IPS-18a (cell line): ENCODE results near the gene TSPEAR.
"Not testable (repeated sequence)": the region's sequence is repeated elsewhere in the genome, so short reads cannot be mapped to it uniquely, and the experiment has no call there.

Source experiments
- H3K27ac ChIP-seq: one replicate; pipeline ENCODE4 v1.5.1; 2013; ENCODE audit warnings: low read length
- H3K27me3 ChIP-seq: one replicate; pipeline ENCODE4 v1.6.1; 2013; ENCODE audit warnings: mild to moderate bottlenecking, low read length; ENCODE audit not compliant: control insufficient read depth, insufficient read depth
- H3K36me3 ChIP-seq: one replicate; pipeline ENCODE4 v1.6.1; 2013; ENCODE audit warnings: low read depth, low read length; ENCODE audit not compliant: control insufficient read depth
- H3K4me1 ChIP-seq: one replicate; pipeline ENCODE4 v1.6.1; 2013; ENCODE audit warnings: low read depth, low read length; ENCODE audit not compliant: control insufficient read depth
- H3K4me3 ChIP-seq: one replicate; pipeline ENCODE4 v1.5.1; 2013; ENCODE audit warnings: low read length
- H3K9ac ChIP-seq: one replicate; pipeline ENCODE4 v1.6.1; 2013; ENCODE audit warnings: mild to moderate bottlenecking, low read length, moderate library complexity
- H3K9me3 ChIP-seq: one replicate; pipeline ENCODE4 v1.6.1; 2013; ENCODE audit warnings: low read depth, low read length; ENCODE audit not compliant: control insufficient read depth

The TSPEAR gene

DNA sequence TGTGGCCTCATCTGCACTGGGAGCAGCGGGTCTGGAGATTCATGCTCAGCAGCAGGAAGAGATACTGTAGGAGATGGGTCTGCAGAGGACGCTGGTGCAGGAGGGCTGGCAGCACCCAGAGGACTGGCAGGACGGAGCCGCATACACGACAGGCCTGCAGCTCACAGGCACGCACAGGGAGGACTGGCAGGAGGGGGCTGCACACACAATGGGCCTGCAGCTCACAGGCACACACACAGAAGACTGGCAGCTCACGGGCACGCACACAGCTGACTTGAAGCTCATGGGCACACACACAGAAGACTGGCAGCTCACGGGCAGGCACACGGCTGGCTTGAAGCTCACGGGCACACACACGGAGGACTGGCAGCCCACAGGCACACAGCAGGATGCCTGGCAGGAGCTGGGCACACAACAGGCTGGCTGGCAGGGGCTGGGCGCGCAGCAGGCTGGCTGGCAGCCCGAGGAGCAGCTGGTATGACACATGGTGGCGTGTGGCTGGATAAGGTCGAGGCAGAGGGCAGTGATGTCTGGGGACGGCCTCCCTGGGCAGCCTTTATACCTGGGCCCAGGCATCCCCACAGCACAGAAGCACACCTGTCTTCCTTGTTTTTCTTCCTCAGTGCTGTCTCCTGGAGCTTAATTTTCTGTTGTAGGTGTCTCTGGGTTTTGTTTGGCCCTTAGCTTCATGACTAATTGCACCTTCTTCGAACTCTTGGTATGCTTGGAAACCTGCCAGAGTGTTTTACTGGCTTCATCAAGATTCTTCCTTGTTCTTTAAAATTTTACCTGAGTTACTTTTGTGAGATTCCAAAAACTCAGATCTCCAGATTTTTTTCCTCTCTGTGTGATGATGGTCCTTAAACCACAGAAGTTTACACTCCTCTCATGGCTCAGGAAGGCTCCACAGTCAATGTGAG lies 44.7 kb downstream of the TSPEAR start, which contains the start of gene KRTAP12-2:
TSS of gene KRTAP12-2 (minus strand) at position 527 of the 920 bp plus-strand sequence. CDS start at position 486, 41 bp downstream.
- H3K4me1 ChIP-seq, result peaks cover 6% of the 10 kb centered on the region
- no peak within 1 kb of the TSS for H3K27ac ChIP-seq
- H3K9me3 ChIP-seq, result peaks cover 4% of the 10 kb centered on the region
- H3K36me3 ChIP-seq, result no peaks in the 10 kb centered on the region
- no peak within 1 kb of the TSS for H3K4me3 ChIP-seq
- no peak within 1 kb of the TSS for H3K9ac ChIP-seq
- H3K27me3 ChIP-seq, result no peaks in the 10 kb centered on the region

DNA sequence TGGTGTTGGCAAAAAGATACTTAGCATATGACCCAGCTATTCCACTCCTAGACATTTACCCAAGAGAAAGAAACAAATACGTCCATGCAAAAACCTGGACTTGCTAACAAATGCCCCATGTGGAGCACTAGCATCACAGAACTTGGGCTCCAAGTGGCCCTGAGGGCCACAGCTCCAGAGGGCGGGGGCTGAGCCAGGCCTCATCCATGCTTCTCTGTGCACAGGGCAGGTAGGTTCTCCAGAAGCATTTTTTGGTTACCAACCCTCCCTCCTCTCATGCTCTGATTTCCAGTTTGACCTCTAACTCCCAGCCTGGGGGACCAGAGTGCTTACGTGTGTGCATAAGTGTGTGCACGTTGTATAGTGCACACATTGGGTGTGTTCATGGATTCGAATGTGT lies 46.7 kb downstream of the TSPEAR start:
- Histone ChIP-seq H3K36me3 (no peaks in the 10 kb centered on the region), H3K9ac (no peak overlapping the region), H3K4me1 (peaks cover 19% of the 10 kb centered on the region), H3K27me3 (no peaks in the 10 kb centered on the region), H3K4me3 (no peak overlapping the region), H3K27ac (no peak overlapping the region), H3K9me3 (peaks cover 4% of the 10 kb centered on the region)

DNA sequence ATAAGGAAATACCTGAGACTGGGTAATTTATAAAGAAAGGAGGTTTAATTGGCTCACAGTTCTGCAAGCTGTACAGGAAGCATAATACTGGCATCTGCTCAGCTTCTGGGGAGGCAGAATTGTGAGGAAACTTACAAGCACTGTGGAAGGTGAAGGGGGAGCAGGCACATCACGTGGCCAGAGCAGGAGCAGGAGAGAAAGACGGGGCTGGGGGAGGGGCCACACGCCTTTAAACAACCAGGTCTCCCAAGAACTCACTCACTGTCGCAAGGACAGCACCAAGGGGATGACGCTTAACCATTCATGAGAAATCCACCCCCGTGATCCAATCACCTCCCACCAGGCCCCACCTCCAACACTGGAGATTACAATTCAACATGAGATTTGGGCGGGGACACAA lies 49.8 kb downstream of the TSPEAR start:
- not testable (repeated sequence) for H3K9me3 ChIP-seq, H3K9ac ChIP-seq, H3K27ac ChIP-seq, H3K36me3 ChIP-seq, H3K27me3 ChIP-seq, H3K4me3 ChIP-seq
- H3K4me1 ChIP-seq, result peaks cover 32% of the 10 kb centered on the region

DNA sequence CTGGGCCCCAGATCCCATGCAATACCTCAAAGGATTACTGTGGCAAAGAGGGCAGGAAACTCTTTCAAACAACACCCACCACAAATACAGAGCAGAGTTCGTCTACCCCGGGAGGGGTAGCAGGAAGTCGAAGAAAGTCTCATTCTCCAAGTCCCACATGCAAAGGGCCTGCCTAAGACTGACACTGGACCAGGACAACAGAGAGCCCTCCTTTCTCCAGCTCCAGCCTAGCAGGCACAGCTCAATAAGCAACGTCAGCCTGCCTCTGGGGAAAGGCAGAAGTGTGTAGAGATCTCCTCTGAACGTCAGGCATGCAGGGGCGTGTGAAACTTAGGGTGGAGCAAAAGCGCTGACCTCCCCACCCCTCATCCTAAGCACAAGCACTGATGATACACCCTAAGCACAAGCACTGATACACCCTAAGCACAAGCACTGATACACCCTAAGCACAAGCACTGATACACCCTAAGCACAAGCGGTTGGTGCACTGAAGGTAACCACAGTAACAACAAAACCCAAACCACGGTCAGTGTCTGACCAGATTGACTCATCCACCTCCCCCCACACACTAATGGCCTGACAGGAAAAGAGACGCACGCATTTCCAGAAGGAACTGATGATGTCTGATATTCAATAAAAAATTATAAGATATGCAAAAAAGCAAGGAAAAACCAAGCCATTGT lies 52.3 kb downstream of the TSPEAR start:
- Histone ChIP-seq H3K36me3 (no peaks in the 10 kb centered on the region), H3K4me3 (no peak overlapping the region), H3K27ac (no peak overlapping the region), H3K4me1 (peaks cover 32% of the 10 kb centered on the region), H3K27me3 (no peaks in the 10 kb centered on the region), H3K9ac (no peak overlapping the region), H3K9me3 (no peaks in the 10 kb centered on the region)

DNA sequence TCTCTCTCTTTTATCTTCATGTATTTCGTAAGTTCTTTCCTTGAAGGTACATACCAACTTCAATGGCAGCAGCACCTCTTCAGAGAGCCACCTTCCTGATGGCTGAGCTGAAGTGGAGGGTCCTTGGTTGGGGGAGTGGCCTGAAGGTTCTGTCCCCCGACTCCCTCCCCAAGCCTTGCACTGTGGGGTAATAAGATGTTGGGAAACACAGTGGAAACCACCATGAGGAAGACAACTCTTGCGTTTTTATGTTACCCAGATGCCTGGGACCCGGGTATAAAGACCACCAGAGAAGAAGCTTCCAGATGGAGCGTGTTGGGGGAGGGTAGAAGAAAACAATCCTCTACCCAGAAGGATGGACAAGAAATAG lies 52.8 kb downstream of the TSPEAR start:
- H3K27me3 ChIP-seq, result no peaks in the 10 kb centered on the region
- H3K27ac ChIP-seq, result no peak overlapping the region
- H3K36me3 ChIP-seq, result no peaks in the 10 kb centered on the region
- H3K9ac ChIP-seq, result no peak overlapping the region
- H3K4me3 ChIP-seq, result no peak overlapping the region
- H3K9me3 ChIP-seq, result no peaks in the 10 kb centered on the region
- H3K4me1 ChIP-seq, result peaks cover 32% of the 10 kb centered on the region

DNA sequence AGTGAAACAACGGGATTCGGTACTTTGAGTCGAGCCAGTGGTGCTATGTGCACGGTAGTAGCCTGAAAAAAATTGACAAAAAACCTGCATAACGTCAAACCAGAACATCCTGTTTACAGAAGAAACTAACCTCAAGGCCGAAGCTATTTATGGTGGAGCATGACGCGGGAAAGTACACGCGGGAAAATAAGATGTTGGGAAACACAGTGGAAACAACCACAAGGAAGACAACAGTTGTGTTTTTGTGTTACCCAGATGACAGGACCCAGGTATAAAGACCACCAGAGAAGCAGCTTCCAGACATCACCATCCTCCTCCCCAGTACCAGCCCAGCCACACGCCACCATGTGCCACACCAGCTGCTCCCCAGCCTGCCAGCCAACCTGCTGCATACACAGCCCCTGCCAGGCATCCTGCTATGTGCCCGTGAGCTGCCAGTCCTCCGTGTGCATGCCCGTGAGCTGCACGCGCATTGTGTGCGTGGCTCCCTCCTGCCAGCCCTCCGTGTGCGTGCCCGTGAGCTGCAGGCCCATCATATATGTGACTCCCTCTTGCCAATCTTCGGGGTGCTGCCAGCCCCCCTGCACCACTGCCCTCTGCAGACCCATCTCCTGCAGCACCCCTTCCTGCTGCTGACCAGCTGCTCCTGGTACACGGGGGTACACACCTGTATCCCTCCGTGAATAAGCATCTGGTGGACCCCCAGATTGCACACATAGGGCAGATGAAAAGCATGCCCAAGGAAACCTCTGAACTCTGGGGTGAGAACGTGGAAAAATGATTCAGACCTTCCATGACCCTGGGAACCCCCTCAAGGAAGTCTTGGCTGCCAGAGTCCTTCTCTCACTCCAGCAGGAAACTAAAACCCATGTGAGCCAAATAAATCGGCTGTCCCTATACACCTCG lies 53.5 kb downstream of the TSPEAR start, which contains the start of gene KRTAP12-3:
TSS of gene KRTAP12-3 (plus strand) at position 298 of the 906 bp plus-strand sequence. CDS start at position 346, 48 bp downstream.
- H3K27me3 ChIP-seq, result no peaks in the 10 kb centered on the region
- no peak within 1 kb of the TSS for H3K9ac ChIP-seq
- H3K4me3 ChIP-seq, result no peak within 1 kb of the TSS
- no peaks in the 10 kb centered on the region for H3K9me3 ChIP-seq
- peaks cover 32% of the 10 kb centered on the region for H3K4me1 ChIP-seq
- no peaks in the 10 kb centered on the region for H3K36me3 ChIP-seq
- no peak within 1 kb of the TSS for H3K27ac ChIP-seq

DNA sequence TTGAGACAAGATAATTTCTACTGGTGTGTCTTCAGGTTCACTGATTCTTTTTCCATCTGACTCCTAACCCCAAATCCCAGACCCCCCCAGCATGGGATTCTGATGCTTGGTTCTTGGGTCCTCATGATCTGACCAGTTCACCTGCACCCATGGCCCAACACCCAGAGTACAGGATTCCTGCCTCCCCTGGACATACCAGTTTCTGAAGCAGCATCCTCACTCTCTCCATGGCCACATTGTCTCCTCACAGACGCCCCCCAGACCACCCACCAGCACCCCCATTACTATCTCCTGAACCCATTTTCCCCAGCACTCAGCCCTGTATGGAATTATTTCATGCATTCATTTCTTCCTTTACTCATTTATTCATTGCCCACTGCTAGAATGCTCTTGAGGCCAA lies 54.5 kb downstream of the TSPEAR start:
- no peak overlapping the region for H3K9ac ChIP-seq
- H3K36me3 ChIP-seq, result no peaks in the 10 kb centered on the region
- H3K27me3 ChIP-seq, result no peaks in the 10 kb centered on the region
- H3K27ac ChIP-seq, result no peak overlapping the region
- H3K4me3 ChIP-seq, result no peak overlapping the region
- no peaks in the 10 kb centered on the region for H3K9me3 ChIP-seq
- peaks cover 27% of the 10 kb centered on the region for H3K4me1 ChIP-seq

GRCh38 chr21:44654576-44655175 lies 56.7 kb downstream of the TSPEAR start, which contains the start of gene KRTAP12-4:
TSS of gene KRTAP12-4 (minus strand) at chr21:44654659. CDS start at chr21:44654614, 45 bp downstream.
- Histone ChIP-seq H3K9ac (no peak within 1 kb of the TSS), H3K27ac (no peak within 1 kb of the TSS), H3K9me3 (no peaks in the 10 kb centered on the region), H3K27me3 (no peaks in the 10 kb centered on the region), H3K36me3 (no peaks in the 10 kb centered on the region), H3K4me1 (peaks cover 13% of the 10 kb centered on the region), H3K4me3 (no peak within 1 kb of the TSS)

DNA sequence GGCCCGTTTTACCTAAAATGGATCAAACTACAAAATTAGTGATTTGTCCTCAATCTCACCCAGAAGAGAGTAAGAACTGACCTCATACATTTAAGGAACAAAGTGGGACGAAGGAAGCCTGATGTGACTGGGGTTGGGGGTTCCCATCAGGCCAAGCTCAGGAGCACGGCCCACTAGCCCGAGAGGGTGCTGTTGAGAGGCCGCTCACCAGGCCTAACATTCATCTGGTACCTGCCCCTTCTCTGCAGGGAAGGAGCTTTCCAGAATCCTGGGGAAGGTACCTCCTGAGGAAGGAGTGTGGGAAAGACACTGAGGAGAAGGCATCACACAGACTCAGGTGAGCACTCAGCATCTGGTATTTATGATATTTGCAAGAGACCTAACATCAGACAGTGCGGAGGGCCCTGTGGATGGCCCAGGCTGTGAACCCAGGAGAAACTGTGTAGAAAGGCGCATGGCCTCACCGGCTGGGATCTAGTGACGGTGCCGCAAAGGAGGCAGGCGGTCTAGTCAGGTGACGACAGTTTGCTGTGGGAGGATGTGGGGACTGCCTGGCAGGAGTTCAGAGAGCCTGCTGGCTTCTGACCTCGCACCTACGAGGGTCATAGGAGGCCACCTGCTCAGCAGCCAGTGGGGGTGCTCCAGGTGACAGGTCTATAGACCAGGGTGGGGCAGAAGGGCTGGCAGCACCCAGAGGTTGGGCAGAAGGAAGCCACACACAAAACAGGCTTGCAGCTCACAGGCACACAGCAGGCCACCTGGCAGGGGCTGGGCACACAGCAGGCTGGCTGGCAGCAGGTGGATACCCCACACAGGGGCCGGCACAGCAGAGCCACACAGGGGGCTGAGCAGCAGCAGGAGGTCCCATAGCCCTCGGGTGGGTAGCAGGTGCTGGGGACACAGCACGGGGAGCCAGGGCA lies 57.5 kb downstream of the TSPEAR start:
- no peak overlapping the region for H3K9ac ChIP-seq
- H3K27me3 ChIP-seq, result no peaks in the 10 kb centered on the region
- no peaks in the 10 kb centered on the region for H3K36me3 ChIP-seq
- H3K27ac ChIP-seq, result no peak overlapping the region
- H3K4me1 ChIP-seq, result peaks cover 5% of the 10 kb centered on the region
- H3K9me3 ChIP-seq, result no peaks in the 10 kb centered on the region
- no peak overlapping the region for H3K4me3 ChIP-seq

DNA sequence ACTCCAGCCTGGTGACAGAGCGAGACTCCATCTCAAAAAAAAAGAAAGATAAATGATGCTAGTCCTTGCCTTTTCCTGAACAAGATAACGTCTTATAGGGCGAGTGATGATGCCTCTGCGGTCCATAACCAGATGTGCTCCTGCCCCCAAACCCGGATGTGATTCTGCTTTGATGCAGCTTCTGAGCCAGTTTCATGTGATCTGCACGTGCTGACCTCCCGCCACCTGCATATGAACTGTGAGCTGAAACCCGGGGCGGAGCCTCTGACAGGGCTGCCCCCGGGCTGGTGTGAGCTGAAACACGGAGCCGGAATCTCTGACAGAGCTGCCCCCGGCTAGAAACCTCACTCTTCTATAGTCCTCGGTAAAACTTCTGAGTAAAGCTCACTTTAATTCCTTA lies 58.2 kb downstream of the TSPEAR start:
- Histone ChIP-seq H3K9me3 (no peaks in the 10 kb centered on the region), H3K4me3 (no peak overlapping the region), H3K27me3 (no peaks in the 10 kb centered on the region), H3K36me3 (no peaks in the 10 kb centered on the region), H3K27ac (no peak overlapping the region), H3K4me1 (no peaks in the 10 kb centered on the region), H3K9ac (no peak overlapping the region)
